Heart right ventricle (tissue), 16 donors: ENCODE data around the gene HTRA3. TPM values are rescaled to one million over a fixed set of nuclear protein-coding genes. Genes with fewer than 3 reads are reported as not detected.
A peak's percentile ranks its signal among the peaks of the same experiment; 100 is the strongest.

Experiments
- ATAC-seq, 8 donors: fragments of 200-7000 bp; cut with Tn5 transposase; one replicate each; pipeline ENCODE4 v1.9.1; 2020; ENCODE audit warnings: mild to moderate bottlenecking in 8 of 8, moderate library complexity in 8 of 8, moderate number of reproducible peaks in 1 of 8
- DNase-seq, 2 donors: peaks; one replicate each; pipeline ENCODE4 v3.0.0-alpha.2; 2020
- H3K27ac ChIP-seq, 10 donors: fragments of 200-600 bp; sonication (generic) in 2 of 10; one replicate each; pipeline versions ENCODE4 v1.5.0 to v1.8.0; 2020 to 2022; ENCODE audit warnings: mild to moderate bottlenecking in 3 of 10
- H3K27me3 ChIP-seq, 7 donors: fragments of 200-600 bp; one replicate each; pipeline ENCODE4 v1.8.0; 2021 to 2022; ENCODE audit warnings: mild to moderate bottlenecking in 2 of 7
- H3K36me3 ChIP-seq, 9 donors: fragments of 200-600 bp; sonication (generic) in 1 of 9; one replicate each; pipeline versions ENCODE4 v1.5.0 to v1.8.0; 2020 to 2022; ENCODE audit warnings: mild to moderate bottlenecking in 2 of 9
- H3K4me1 ChIP-seq, 9 donors: fragments of 200-600 bp; sonication (generic) in 1 of 9; one replicate each; pipeline versions ENCODE4 v1.5.0 to v1.8.0; 2020 to 2022; ENCODE audit warnings: mild to moderate bottlenecking in 4 of 9
- H3K4me3 ChIP-seq, 10 donors: fragments of 200-600 bp; sonication (generic) in 2 of 10; one replicate each; pipeline versions ENCODE4 v1.5.0 to v1.8.0; 2020 to 2022; ENCODE audit warnings: mild to moderate bottlenecking in 7 of 10, moderate library complexity in 2 of 10
- H3K9me3 ChIP-seq, 11 donors: fragments of 200-600 bp in 10 of 11; sonication (generic) in 2 of 11; one replicate each; pipeline versions ENCODE4 v1.5.0 to v1.8.0; 2013 to 2022; ENCODE audit warnings: mild to moderate bottlenecking in 2 of 11, control low read depth in 1 of 11, moderate library complexity in 1 of 11
- CTCF ChIP-seq, 9 donors: fragments of 200-600 bp; sonication (generic) in 2 of 9; IDR thresholded peaks; one replicate each; pipeline versions ENCODE4 v1.5.0 to v1.8.0; 2021 to 2022; ENCODE audit warnings: antibody characterized with exemption in 9 of 9, mild to moderate bottlenecking in 5 of 9, moderate library complexity in 1 of 9
- WGBS, 2 donors: extraction: QIAGEN DNeasy Blood & Tissue Kit; methylation state at CpG; one replicate each; pipeline ENCODE4 v1.1.7; 2013; ENCODE audit warnings: inconsistent platforms in 1 of 2; 5-methylcytosine and 5-hydroxymethylcytosine counted together
- intact Hi-C, 10 donors: fragments of 100-400 bp; cut with DNase I; formaldehyde crosslinking; loops; one replicate each; pipeline versions ENCODE4 v1.11.1 to v1.14.2; 2022
- polyA plus RNA-seq, 2 donors: library from polyadenylated mRNA; stranded (reverse); fragments of 200-250 nt; gene quantifications; one replicate each; pipeline ENCODE4 v1.2.3, GENCODE V29; 2013
- total RNA-seq, 10 donors: library from RNA; stranded (reverse); fragmentation: NEBNext Ultra II Directional in 3 of 10; extraction: Animal tissue kit (Norgen Biotek cat#: 25700) in 3 of 10; gene quantifications; one replicate each; pipeline versions ENCODE4 v1.2.1 to v1.2.4, GENCODE V29; 2021 to 2023
- donor health status: Arrhythmogenic right ventricular cardiomyopathy.
- donor health status: ischemic (EF 13 %, LVEDD 7.1; RV severe dilation, severe dysfunction).
- donor health status: healthy with polysubstance abuse.
- donor health status: DM: no; HTN: yes; CAD: no.
- donor health status: DM: no; HTN: no; CAD: no.
- donor health status: ischemic (EF 25% LVEDD 6.9; RV normal size, moderate dysfunction).
- donor health status: ischemic (EF 25% LVEDD 5.7; RV mildly dilated, moderate dysfunction).
- donor health status: healthy.
- donor health status: DM: yes; HTN: yes; CAD: no.
- donor health status: Ischemic cardiomyopathy.
- donor health status: ischemic (EF 35%, LVEDD 5.7; RV mildly dilated, moderate dysfunction).
- donor health status: nonischemic (EF 11% LVEDD 7.7; RV severe dilation, severe dysfunction).
- donor health status: DM: yes; HTN: yes; CAD: no.
- donor health status: PGD.
- donor health status: ischemic (EF 29% LVEDD 5.4; RV normal size, mild dysfunction).
- donor health status: nonischemic (EF 23%, LVEDD 6.1; RV moderate dilation, normal function).

The HTRA3 gene
- total and polyA plus RNA-seq, 12 donors = 20.2 to 82.5 (median 54.2) TPM

DNA sequence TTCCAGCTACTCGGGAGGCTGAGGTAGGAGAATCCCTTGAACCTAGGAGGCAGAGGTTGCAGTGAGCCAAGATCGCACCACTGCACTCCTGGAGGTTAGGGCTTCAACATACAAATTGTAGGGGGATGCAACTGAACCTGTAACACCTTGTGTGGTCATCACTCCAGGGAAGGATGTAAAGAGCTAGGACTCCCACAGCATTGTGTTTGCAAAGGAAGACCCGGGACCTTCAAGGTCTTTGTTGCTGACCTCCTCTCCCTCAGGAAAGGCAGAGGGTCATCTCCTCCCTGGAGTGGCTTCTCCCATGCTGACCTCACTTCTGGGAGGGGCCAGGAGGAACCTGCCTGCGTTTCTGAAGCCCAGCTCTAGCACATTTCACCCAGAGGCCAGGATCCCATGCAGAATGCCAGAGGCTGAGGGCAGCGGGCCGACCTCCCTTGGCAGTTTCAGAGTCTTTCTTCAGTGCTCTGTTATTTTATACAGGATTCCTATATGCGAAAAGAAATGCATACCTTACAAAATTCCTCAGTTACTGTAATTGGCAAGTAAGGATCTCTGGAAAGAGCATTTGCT is 80.2 kb downstream of the HTRA3 start:
- Histone ChIP-seq H3K9me3 (no peaks in the 10 kb centered on the region), H3K4me1 (peaks cover 6 to 34% (median 18%) of the 10 kb centered on the region in 9 donors), H3K4me3 (no peak overlapping the region), H3K27ac (no peak overlapping the region), H3K36me3 (no peaks in the 10 kb centered on the region), H3K27me3 (no peaks in the 10 kb centered on the region)
- 84 to 86% methylated on average over 7 of the region's 7 CpGs for WGBS, 2 donors
- no peak for DNase-seq
- intact Hi-C loops = no loop called here
- TF ChIP-seq CTCF (IDR thresholded peaks at IDR 0.05) = no peak
- no peak for ATAC-seq

DNA sequence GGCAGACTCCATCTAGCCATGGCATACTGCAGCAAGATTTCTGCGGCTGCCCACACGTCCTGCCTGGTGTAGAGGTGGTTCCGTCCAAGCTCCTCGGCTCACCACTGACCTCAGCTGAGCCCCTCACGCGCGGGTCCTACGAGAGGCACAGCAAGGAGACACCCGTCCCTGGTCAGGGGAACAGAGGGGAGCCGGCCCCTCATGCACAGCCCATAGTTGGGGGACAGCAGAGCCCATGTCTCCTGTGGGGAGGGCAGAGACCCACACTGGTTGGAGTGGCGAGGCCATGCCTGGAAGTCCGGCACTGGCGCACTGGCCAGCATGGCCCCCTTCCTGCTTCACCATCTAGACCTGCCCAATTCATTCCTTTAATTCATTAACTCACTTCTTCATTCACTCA is 80.8 kb downstream of the HTRA3 start:
- Histone ChIP-seq H3K4me1 (peaks cover 6 to 37% (median 18%) of the 10 kb centered on the region in 9 donors), H3K27me3 (no peaks in the 10 kb centered on the region), H3K36me3 (no peaks in the 10 kb centered on the region), H3K4me3 (no peak overlapping the region), H3K9me3 (no peaks in the 10 kb centered on the region), H3K27ac (no peak overlapping the region)
- intact Hi-C loops = no loop called here
- ATAC-seq = no peak
- no peak for TF ChIP-seq CTCF (IDR thresholded peaks at IDR 0.05)
- DNase-seq = no peak
- 93 to 94% methylated on average over 13 of the region's 13 CpGs for WGBS, 2 donors

DNA sequence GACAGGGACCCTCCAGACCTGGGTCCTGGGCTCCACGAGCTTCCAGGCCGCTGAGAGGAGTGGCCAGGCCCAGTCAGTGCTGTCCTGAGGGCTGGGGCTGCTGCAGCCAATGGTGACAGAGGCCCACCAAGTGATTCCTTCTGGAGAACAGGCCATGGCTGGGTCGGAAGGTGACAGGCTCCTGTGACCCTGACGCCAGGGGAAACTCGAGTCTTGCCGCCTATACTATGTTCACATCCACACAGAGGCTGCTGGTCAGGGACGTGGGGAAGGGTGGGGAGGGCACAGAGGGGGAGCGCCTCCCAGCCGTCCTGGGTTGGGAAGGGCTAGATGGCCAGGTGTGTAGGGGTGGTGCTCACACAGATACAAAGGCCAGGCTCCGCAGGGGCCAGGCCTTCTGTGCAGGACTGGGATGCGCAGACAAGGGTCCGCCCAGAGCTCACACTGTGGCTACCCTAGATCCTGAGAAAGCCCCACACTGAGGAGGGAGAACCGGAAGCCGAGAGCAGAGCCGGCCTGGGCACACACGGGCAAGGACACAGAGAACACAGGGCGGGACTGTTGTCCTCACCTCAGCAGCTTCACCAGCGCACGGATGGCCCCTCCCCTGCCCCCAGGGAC is 81.4 kb downstream of the HTRA3 start:
- H3K9me3 ChIP-seq = no peaks in the 10 kb centered on the region
- ATAC-seq (peak in 1 of 8 donors; percentile 12), DNase-seq (no peak)
- intact Hi-C loops = no loop called here
- H3K27ac ChIP-seq = peak overlapping the region in 2 of 10 donors; percentile 30 to 45
- H3K36me3 ChIP-seq = no peaks in the 10 kb centered on the region
- peaks cover 6 to 43% (median 21%) of the 10 kb centered on the region in 9 donors for H3K4me1 ChIP-seq
- H3K4me3 ChIP-seq = no peak overlapping the region
- WGBS, 2 donors = 88 to 92% methylated on average over 19 of the region's 19 CpGs
- no peaks in the 10 kb centered on the region for H3K27me3 ChIP-seq
- TF ChIP-seq CTCF (IDR thresholded peaks at IDR 0.05) = no peak

DNA sequence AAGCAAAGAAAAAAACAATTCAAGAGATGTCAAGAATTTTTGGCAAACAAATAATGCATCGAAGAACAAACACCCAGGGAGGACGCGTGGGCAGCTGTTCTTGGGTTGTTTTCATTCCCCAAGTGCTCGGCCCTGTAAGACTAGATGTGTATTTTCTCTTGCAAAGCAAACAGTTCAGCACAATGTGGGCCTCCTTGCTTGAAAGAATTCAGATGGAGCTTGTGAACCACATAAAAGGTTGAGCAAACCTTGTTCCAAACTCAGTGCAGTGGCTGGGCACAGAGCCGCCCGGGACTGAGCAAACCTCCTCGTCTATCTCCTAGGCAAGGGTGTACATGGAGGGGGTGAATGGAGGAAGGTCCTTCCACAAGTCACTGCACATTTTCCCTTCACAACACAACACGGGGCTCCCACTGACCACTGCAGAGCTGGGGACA is 82.4 kb downstream of the HTRA3 start:
- Histone ChIP-seq H3K36me3 (no peaks in the 10 kb centered on the region), H3K27ac (peak overlapping the region in 6 of 10 donors; percentile 10 to 45 (median 31)), H3K27me3 (no peaks in the 10 kb centered on the region), H3K4me1 (peaks cover 6 to 44% (median 22%) of the 10 kb centered on the region in 9 donors), H3K9me3 (no peaks in the 10 kb centered on the region), H3K4me3 (no peak overlapping the region)
- WGBS, 2 donors = 59 to 65% methylated on average over 8 of the region's 8 CpGs
- intact Hi-C loops = no loop called here
- peak in 5 of 8 donors; percentile 10 to 60 (median 28) for ATAC-seq
- no peak for DNase-seq
- TF ChIP-seq CTCF (IDR thresholded peaks at IDR 0.05) = no peak
